ENCODE measurements around the gene RALGPS2.
A peak's percentile ranks its signal among the peaks of the same experiment; 100 is the strongest.
"Not testable (repeated sequence)": the region's sequence is repeated elsewhere in the genome, so short reads cannot be mapped to it uniquely, and the experiment has no call there.

RALGPS2 gene

GRCh38 chr1:178726087-178726517, 1.1 kb downstream of the RALGPS2 start:
- DNase-seq: peak; percentile 42

GRCh38 chr1:178726545-178726944, 1.5 kb downstream of the RALGPS2 start:
- DNase-seq: no peak

GRCh38 chr1:178727014-178727895, 2.2 kb downstream of the RALGPS2 start:
- DNase-seq: no peak

- no peak for DNase-seq
These were observed 8.9 kb downstream of the RALGPS2 start for GRCh38 chr1:178733972-178734371.

- DNase-seq: no peak
These were observed 13.7 kb downstream of the RALGPS2 start for GRCh38 chr1:178738780-178739179.

GRCh38 chr1:178739285-178740045, 14.4 kb downstream of the RALGPS2 start:
- DNase-seq: no peak

GRCh38 chr1:178740491-178740890, 15.4 kb downstream of the RALGPS2 start:
- no peak for DNase-seq

GRCh38 chr1:178740924-178741323, 15.9 kb downstream of the RALGPS2 start:
- DNase-seq: no peak

- DNase-seq: no peak
These were observed 18.8 kb downstream of the RALGPS2 start for GRCh38 chr1:178743801-178744200.

- no peak for DNase-seq
These were observed 20.2 kb downstream of the RALGPS2 start for GRCh38 chr1:178745260-178745659.

GRCh38 chr1:178746345-178746744, 21.3 kb downstream of the RALGPS2 start:
- DNase-seq: no peak

- not testable (repeated sequence) for DNase-seq
These were observed 22.3 kb downstream of the RALGPS2 start for GRCh38 chr1:178747361-178747760.

GRCh38 chr1:178749581-178750166, 24.6 kb downstream of the RALGPS2 start:
- no peak for DNase-seq

GRCh38 chr1:178751046-178751445, 26.0 kb downstream of the RALGPS2 start:
- DNase-seq: no peak

GRCh38 chr1:178752891-178753290, 27.8 kb downstream of the RALGPS2 start:
- DNase-seq: no peak

GRCh38 chr1:178754655-178755256, 29.7 kb downstream of the RALGPS2 start:
- DNase-seq: not testable (repeated sequence)

- DNase-seq: no peak
These were observed 43.4 kb downstream of the RALGPS2 start for GRCh38 chr1:178768423-178768822.

GRCh38 chr1:178772952-178773351, 47.9 kb downstream of the RALGPS2 start:
- no peak for DNase-seq

- DNase-seq: no peak
These were observed 49.2 kb downstream of the RALGPS2 start for GRCh38 chr1:178774263-178774662.

- DNase-seq: no peak
These were observed 51.5 kb downstream of the RALGPS2 start for GRCh38 chr1:178776553-178776952.

GRCh38 chr1:178781533-178782330, 56.7 kb downstream of the RALGPS2 start:
- no peak for DNase-seq

- no peak for DNase-seq
These were observed 59.1 kb downstream of the RALGPS2 start for GRCh38 chr1:178784131-178784536.

Measured in activated naive CD4-positive, alpha-beta T cell treated with anti-CD3 and anti-CD28 coated beads, Interleukin-2, amount 50 U/mL, for 16 hours (primary cell).